Measurements from ENCODE around the gene PSG11. TPM values are rescaled to one million over a fixed set of nuclear protein-coding genes. Genes with fewer than 3 reads are reported as not detected.
"Not testable (repeated sequence)": the region's sequence is repeated elsewhere in the genome, so short reads cannot be mapped to it uniquely, and the experiment has no call there.

Gene PSG11
- total RNA-seq (2014; rRNA removed; shearing (Covaris generic)): 0.17 and 0.29 TPM in 2 replicates

DNA sequence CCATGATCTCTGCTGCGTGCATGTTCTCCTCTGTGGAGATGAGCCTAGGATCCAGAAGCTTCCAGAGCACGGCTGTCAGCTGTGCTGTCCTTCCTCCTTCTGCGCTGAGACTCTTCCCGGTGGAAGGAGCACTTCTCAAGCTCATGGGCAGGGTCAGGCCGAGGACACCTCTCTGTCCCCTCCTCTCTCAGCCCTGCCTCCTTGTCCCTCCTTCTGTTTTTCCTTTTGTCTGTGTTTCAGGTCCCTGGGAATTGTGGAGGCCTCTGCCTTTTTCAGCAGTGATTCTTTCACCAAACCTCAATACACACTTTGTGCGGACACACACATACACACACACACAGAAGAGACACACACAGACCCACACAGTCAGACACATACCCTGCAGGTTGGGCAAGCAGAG is at the start of gene PSG11:
PSG11 (minus strand) TSS at position 101 of the 400 bp plus-strand sequence; CDS start at position 4, 97 bp downstream.
- DNase-seq (ENCODE audit: low spot score): not testable (repeated sequence)

- not testable (repeated sequence) for DNase-seq (ENCODE audit: low spot score)
These were observed 36.1 kb upstream of the PSG11 start for GRCh38 chr19:43062418-43062817.

DNA sequence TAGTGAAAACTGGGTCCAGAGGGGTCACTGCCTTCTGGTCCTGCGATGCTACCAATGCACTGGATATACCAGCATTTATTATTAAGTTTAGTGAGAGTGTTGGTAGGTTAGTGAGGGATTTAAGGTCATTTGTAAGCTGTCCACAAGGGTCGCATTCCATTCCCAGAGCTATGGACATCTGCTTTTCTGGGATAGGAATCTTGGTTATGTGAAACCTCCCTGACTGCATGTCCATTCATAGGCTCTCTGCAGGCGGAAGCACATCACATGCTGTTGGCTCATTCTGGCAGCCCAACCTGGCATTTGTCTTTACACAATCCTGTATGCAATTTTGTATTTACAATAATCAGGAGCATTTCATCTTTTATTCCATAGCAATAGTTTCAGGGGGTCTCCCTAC is 35.1 kb upstream of the PSG11 start:
- peak; percentile 78 for DNase-seq (ENCODE audit: low spot score)

- DNase-seq (ENCODE audit: low spot score): peak; percentile 82
These were observed 34.0 kb upstream of the PSG11 start for GRCh38 chr19:43060254-43060653.

GRCh38 chr19:43059482-43059881 is 33.2 kb upstream of the PSG11 start:
- peak; percentile 28 for DNase-seq (ENCODE audit: low spot score)

GRCh38 chr19:43058440-43058839 is 32.2 kb upstream of the PSG11 start:
- DNase-seq (ENCODE audit: low spot score): not testable (repeated sequence)

GRCh38 chr19:43047966-43048365 is 21.7 kb upstream of the PSG11 start:
- DNase-seq (ENCODE audit: low spot score): not testable (repeated sequence)

DNA sequence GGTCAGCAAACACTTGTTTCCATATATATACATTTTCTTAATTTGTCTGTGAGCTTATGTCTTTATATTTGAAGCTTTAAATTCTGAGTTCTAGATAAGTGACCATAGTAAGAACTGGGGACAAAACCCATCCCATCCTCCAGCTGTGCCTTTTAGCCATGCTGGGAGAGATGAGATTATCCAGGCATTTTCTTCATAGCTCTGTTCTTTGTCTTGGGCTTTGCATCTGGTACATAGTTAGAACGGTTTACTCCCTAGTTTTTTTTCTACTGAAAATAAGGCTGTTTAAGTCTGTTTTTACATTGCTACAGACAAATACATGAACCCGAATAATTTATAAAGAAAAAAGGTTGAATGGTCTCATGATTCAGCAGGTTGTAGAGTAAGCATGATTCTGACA is 20.3 kb upstream of the PSG11 start:
- DNase-seq (ENCODE audit: low spot score): not testable (repeated sequence)

DNA sequence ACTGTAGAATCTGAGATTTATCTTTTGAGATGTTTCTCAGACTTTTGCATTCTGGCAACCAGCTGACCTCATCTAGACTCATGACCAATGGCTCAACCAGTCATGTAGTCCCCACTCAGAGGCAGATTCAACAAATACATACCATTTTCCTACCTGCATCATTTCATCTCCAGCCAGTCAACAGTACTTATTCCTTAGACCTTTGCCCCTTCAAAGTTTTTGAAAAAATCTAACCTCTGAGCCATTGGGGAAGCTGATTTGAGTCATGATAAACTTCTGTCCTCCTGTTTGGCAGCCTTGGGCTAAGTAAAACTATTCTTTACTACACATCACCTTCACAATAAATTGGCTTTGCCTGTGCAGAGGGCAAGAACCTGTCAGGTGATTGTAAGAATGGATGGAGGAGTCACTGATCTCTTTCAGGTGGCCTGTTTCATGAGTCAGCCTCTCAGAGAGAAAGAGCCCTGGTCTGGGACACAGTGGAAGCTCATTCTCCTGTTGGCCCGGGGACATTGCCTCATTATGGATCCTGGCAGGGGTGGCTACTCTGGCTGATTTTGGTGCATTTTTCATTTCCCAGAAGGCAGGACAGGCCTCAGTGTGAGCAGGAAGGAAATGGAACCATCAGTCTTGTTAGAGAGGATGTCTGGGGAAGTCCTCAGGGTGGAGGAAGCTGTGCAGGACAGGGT is 17.4 kb upstream of the PSG11 start:
- not testable (repeated sequence) for DNase-seq (ENCODE audit: low spot score)

- peak; percentile 76 for DNase-seq (ENCODE audit: low spot score)
These were observed 5.4 kb upstream of the PSG11 start for GRCh38 chr19:43031645-43032044.

DNA sequence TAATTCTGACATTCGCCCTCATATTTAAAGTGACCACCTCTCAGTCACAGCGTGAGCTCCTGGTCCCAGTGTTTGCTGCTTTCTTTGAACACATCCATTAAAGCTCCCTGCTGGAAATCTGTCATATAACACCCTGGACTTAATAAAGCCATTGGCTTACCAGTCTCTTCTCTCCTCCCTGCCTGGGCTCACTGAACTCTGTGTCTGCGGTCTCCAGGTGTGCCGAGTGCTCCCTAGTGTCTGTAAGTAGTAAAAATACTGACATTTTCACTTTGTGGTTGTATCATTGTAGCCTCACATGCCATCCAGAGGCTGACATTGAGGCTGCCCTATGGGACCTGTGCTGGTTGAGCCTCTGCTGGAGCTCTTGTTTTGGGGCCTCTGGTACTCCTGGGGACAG is 2.6 kb upstream of the PSG11 start:
- no peak for DNase-seq (ENCODE audit: low spot score)

- not testable (repeated sequence) for DNase-seq (ENCODE audit: low spot score)
These were observed 1.7 kb upstream of the PSG11 start for GRCh38 chr19:43027985-43028384.

GRCh38 chr19:43027061-43027460 is 792 bp upstream of the PSG11 start:
- DNase-seq (ENCODE audit: low spot score): not testable (repeated sequence)

DNA sequence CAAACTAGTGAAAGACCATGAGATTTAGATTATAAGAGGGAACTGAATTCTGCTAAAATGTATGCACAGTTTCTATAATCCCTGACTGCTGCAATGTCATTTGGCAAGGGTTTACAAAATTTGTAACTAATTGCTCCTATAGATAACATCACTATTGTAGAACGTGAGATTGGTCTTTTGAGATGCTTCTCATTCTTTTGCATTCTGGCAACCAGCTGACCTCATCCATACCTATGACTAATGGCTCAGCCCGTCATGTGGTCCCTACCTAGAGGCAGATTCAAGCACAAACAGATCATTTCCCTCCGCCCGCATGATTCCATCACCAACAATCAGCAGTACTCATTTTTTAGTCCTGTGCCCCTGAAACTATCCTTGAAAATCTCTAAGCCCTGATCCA is 4.2 kb downstream of the PSG11 start:
- peak; percentile 92 for DNase-seq (ENCODE audit: low spot score)

DNA sequence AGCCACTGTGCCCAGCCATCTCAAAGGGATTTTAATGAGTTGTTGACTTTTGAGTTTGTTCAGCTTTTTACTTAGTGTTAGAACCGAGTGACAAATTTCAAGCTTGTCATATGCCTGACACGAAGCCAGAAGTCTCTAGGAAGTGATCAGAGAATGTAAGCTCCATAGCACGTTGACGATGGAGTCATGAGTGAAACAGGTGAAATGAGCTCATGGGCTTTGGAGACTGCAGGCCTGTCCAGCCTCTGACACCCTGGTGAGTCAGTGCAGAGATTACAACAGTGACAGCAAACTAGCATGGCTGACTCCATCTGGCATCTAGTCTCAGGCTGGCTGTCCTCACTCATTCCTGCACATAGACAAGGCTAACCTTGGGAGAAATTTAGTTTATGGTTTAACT is 4.6 kb downstream of the PSG11 start:
- peak; percentile 96 for DNase-seq (ENCODE audit: low spot score)

DNA sequence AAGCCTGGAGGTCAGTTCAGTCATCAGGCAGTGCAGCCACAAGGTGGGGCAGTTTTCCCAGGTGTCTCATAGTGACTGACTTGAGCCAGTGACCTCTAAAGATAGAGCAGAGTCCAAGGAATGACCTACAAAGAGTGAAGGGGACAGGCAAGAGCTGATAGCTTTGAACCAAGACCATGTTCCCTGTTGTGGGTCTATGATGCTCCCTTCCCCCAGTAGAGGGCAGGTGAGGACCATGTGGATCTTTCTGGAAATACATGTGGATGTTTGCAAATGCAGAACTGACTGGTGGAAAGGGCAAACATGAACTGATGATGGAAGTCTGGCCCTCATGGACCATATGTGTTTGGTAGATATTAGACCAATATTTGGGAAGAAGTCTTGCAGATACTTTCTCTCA is 6.7 kb downstream of the PSG11 start:
- not testable (repeated sequence) for DNase-seq (ENCODE audit: low spot score)

GRCh38 chr19:43005841-43006240 is 20.4 kb downstream of the PSG11 start:
- not testable (repeated sequence) for DNase-seq (ENCODE audit: low spot score)

DNA sequence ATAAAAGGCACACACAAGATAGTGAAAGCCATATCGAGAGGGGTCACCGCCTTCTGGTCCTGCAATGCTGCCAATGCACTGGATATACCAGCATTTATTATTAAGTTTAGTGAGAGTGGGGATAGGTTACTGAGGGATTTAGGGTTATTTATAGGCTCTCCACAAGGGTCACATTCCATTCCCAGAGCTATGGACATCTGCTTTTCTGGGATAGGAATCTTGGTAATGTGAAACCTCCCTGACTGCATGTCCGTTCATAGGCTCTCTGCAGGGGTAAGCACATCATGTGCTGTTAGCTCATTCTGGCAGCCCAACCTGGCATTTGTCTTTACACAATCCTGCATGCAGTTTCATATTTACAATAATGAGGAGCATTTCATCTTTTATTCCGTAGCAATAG is 21.4 kb downstream of the PSG11 start:
- peak; percentile 25 for DNase-seq (ENCODE audit: low spot score)

DNA sequence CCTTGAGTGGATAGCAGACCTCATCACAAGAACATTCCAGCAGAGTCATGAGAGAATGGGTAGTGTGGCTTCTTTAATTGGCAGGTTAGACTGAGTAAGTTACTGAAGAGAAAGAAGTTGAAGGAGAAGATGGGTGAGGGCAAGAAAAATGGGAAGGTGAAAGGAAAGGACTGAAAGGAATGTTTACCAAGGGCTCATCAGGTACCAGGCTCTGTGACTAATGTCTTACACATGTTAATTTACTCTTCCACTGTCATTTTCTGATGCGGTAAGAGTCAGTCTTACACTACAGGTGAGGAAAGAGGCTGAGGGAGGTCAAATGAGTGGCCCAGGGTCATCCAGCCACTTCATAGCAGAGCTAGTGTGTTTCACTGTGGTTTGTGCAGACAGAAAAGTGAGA is 22.6 kb downstream of the PSG11 start:
- not testable (repeated sequence) for DNase-seq (ENCODE audit: low spot score)

- DNase-seq (ENCODE audit: low spot score): not testable (repeated sequence)
These were observed 23.3 kb downstream of the PSG11 start for GRCh38 chr19:43002948-43003347.

- not testable (repeated sequence) for DNase-seq (ENCODE audit: low spot score)
These were observed 30.1 kb downstream of the PSG11 start for GRCh38 chr19:42996161-42996560.

- DNase-seq (ENCODE audit: low spot score): not testable (repeated sequence)
These were observed 34.2 kb downstream of the PSG11 start for GRCh38 chr19:42992029-42992604.

GRCh38 chr19:42989851-42990250 is 36.4 kb downstream of the PSG11 start:
- DNase-seq (ENCODE audit: low spot score): no peak
